ENCODE measurements around the gene LMNA.

GRCh38 chr1:156097499-156098178, 16.9 kb upstream of the LMNA start:
- no peak for TF ChIP-seq CTCF (IDR thresholded peaks at IDR 0.05 in 8 of 11, conservative IDR thresholded peaks at IDR 0.05 in 3 of 11)
- TF ChIP-seq POLR2A (IDR thresholded peaks at IDR 0.05), result no peak

Data from spleen (tissue), 7 donors.